GM12878 (cell line): ENCODE data around the gene ANKRD28. TPM values are rescaled to one million over a fixed set of nuclear protein-coding genes. Genes with fewer than 3 reads are reported as not detected.
"Not testable (repeated sequence)": the region's sequence is repeated elsewhere in the genome, so short reads cannot be mapped to it uniquely, and the experiment has no call there.

ENCODE experiments used
- ATAC-seq: fragments of 200-7000 bp; cut with Tn5 transposase; 3 replicates; pipeline ENCODE4 v1.9.1; 2020; ENCODE audit warnings: mild to moderate bottlenecking, moderate library complexity
- BruUV-seq: library from RNA; stranded (reverse); fragments of 400-500 nt; replicated peaks from 2 replicates; lab custom pipeline; 2021; lab: Mats Ljungman, UMichigan
- CTCF ChIA-PET: fragments of 300-600 bp; sonication (Branson Sonifier 250); formaldehyde crosslinking; extraction: SDS; loops from one replicate; lab custom pipeline; 2021; ENCODE audit warnings: inconsistent platforms; lab: Yijun Ruan, JAX
- POLR2A ChIA-PET: fragments of 350-600 bp; formaldehyde crosslinking; extraction: SDS; loops from one replicate; lab custom pipeline; 2021; ENCODE audit warnings: inconsistent platforms; lab: Charles Lee
- RAD21 ChIA-PET: fragments of 300-600 bp; sonication (Branson Sonifier 250); formaldehyde crosslinking; loops from one replicate; lab custom pipeline; 2023; ENCODE audit warnings: antibody characterized with exemption; ENCODE audit not compliant: unreplicated experiment; lab: Charles Lee
- SMC1A ChIA-PET: fragments of 300-600 bp; sonication (Branson Sonifier 250); formaldehyde crosslinking; loops from one replicate; lab custom pipeline; 2023; ENCODE audit not compliant: unreplicated experiment, uncharacterized antibody; lab: Charles Lee
- DNase-seq: peaks from one replicate; pipeline ENCODE4 v3.0.0-alpha.2; 2011; ENCODE audit warnings: low read depth, low spot score
- FAIRE-seq: peaks from 3 replicates; lab custom pipeline; 2011; peaks lifted over from hg19 to GRCh38; lab: Jason Lieb, UNC
- H2AFZ ChIP-seq: 2 replicates; pipeline ENCODE4 v1.6.0; 2011; ENCODE audit warnings: low read depth, low read length, control low read depth; ENCODE audit not compliant: control insufficient read depth
- H3K27ac ChIP-seq: 2 replicates; pipeline ENCODE4 v1.5.1; 2011; ENCODE audit warnings: control low read depth; ENCODE audit not compliant: control insufficient read depth, insufficient read depth
- H3K27me3 ChIP-seq, 2 experiments: replicated peaks in 1 of 2; 2 replicates each; pipeline versions ENCODE4 v1.6.0 to v1.6.1; 2011; ENCODE audit warnings: low read length in 1 of 2; ENCODE audit not compliant: control insufficient read depth in 2 of 2, insufficient read depth in 2 of 2
- H3K36me3 ChIP-seq, 2 experiments: 2 replicates each; pipeline ENCODE4 v1.5.1; 2011; ENCODE audit warnings: low read length in 1 of 2; ENCODE audit not compliant: control insufficient read depth in 2 of 2, insufficient read depth in 2 of 2
- H3K4me1 ChIP-seq: 2 replicates; pipeline ENCODE4 v1.6.1; 2011; ENCODE audit warnings: mild to moderate bottlenecking, low read length, moderate library complexity, mixed read lengths; ENCODE audit not compliant: control insufficient read depth, insufficient read depth
- H3K4me2 ChIP-seq: 2 replicates; pipeline ENCODE4 v1.6.0; 2011; ENCODE audit warnings: control low read depth; ENCODE audit not compliant: control insufficient read depth, insufficient read depth
- H3K4me3 ChIP-seq: fragments of 200-600 bp; sonication (generic); 2 replicates; pipeline ENCODE4 v1.5.1; 2016
- H3K79me2 ChIP-seq: 2 replicates; pipeline ENCODE4 v1.6.0; 2011; ENCODE audit warnings: low read length; ENCODE audit not compliant: control insufficient read depth, insufficient read depth
- H3K9ac ChIP-seq: 2 replicates; pipeline ENCODE4 v1.8.0; 2011; ENCODE audit warnings: low read length, control low read depth, mixed read lengths; ENCODE audit not compliant: control insufficient read depth, insufficient read depth
- H3K9me3 ChIP-seq: replicated peaks from 3 replicates; pipeline ENCODE4 v1.5.1; 2011; ENCODE audit warnings: mild to moderate bottlenecking, low read length; ENCODE audit not compliant: control insufficient read depth, insufficient read depth
- H4K20me1 ChIP-seq: 2 replicates; pipeline ENCODE4 v1.6.0; 2011; ENCODE audit not compliant: control insufficient read depth, insufficient read depth
- WGBS: methylation state at CpG from one replicate; pipeline ENCODE4 v1.1.6; 2016; ENCODE audit warnings: low lambda C conversion rate; ENCODE audit not compliant: insufficient replicate concordance, insufficient coverage; ENCODE audit errors: missing lambda C conversion rate; 5-methylcytosine and 5-hydroxymethylcytosine counted together
- in situ Hi-C: fragments of 300-500 bp; cut with MboI; formaldehyde crosslinking; loops from 9 replicates; pipeline ENCODE4 v1.14.3; 2018; ENCODE audit warnings: mixed read lengths
- intact Hi-C: fragments of 100-400 bp; cut with micrococcal nuclease; formaldehyde crosslinking; loops from one replicate; pipeline ENCODE4 v1.14.2; 2022; ENCODE audit not compliant: unreplicated experiment
- microRNA-seq: library from miRNA; unstranded; fragments of <30 nt; microRNA quantifications from one replicate; pipeline ENCODE4, GENCODE V29; 2018
- polyA plus RNA-seq, 11 experiments: library from polyadenylated mRNA; depleted of rRNA in 4 of 11; unstranded in 6 of 11; stranded (reverse) in 5 of 11; fragments of >200 nt; fragmentation: Nextera tagmentation in 4 of 11; fragmentation: Illumina TruSeq in 1 of 11; extraction: Ambion mirVana in 4 of 11; extraction: Trizol in 1 of 11; gene quantifications; 1 replicate in 1 of 11; 2 replicates in 10 of 11; pipeline versions ENCODE4 v1.2.1 to v1.2.3, GENCODE V29; 2011 to 2016; ENCODE audit warnings: inconsistent platforms in 2 of 11, missing spikeins in 2 of 11, low read depth in 1 of 11
- small RNA-seq: library from RNA; depleted of rRNA; stranded (forward); fragments of <200 nt; gene quantifications from one replicate; pipeline ENCODE3, GENCODE V24; 2014
- total RNA-seq, 4 experiments: library from RNA; depleted of rRNA in 3 of 4; stranded (reverse); fragments of >200 nt in 3 of 4; fragmentation: Illumina TruSeq in 1 of 4; extraction: Trizol in 1 of 4; gene quantifications; 2 replicates each; pipeline versions ENCODE4 v1.2.1 to v1.2.3, GENCODE V29; 2013 to 2021

ANKRD28 gene
- total and polyA plus RNA-seq, 10 of the 15 experiments (the other 5 are each of a cell fraction or from before 2014, with no cell fraction given): 11.2 to 105 (median 38.3) TPM

GRCh38 chr3:15619659-15620464 is 177.9 kb downstream of the ANKRD28 start:
- BruUV-seq, H3K36me3 ChIP-seq, H3K9ac ChIP-seq, SMC1A ChIA-PET, H3K4me3 ChIP-seq, FAIRE-seq, POLR2A ChIA-PET, intact Hi-C loops, RAD21 ChIA-PET, H3K27ac ChIP-seq, H3K4me1 ChIP-seq, H3K4me2 ChIP-seq, H3K79me2 ChIP-seq, H2AFZ ChIP-seq, H3K27me3 ChIP-seq, H4K20me1 ChIP-seq, CTCF ChIA-PET, H3K9me3 ChIP-seq, DNase-seq, ATAC-seq: not testable (repeated sequence)
- 68% methylated on average over 8 of the region's 8 CpGs for WGBS
- in situ Hi-C loops: loop anchor here (10.0 kb wide), 1 partner anchor 625 kb away; no protein-coding TSS in a partner anchor

Small RNA genes within 50 kb of the gene (microRNA-seq; reads per million reads assigned to microRNA genes)
- gene MIR3134: not detected

Small RNA genes within 50 kb of the gene (small RNA-seq; reads per million reads assigned to genes)
- gene MIR3134 (not detected), gene RN7SL4P (not detected)

Other genes with a start within 250 kb of the ANKRD28 start
- gene HACL1, start 196.4 kb downstream of the ANKRD28 start, total RNA-seq (2014; rRNA removed): 21.4 and 24.4 TPM in 2 replicates
- 26.2 and 28.3 TPM in 2 replicates for gene HACL1, start 196.4 kb downstream of the ANKRD28 start, total RNA-seq (2014; rRNA removed; fragmentation: Illumina TruSeq; extraction: Trizol)
- gene HACL1, start 196.4 kb downstream of the ANKRD28 start, total RNA-seq (2021): 23.8 and 27.7 TPM in 2 replicates
- gene HACL1, start 196.4 kb downstream of the ANKRD28 start, polyA plus RNA-seq (2011; rRNA removed): 42.6 and 51.2 TPM in 2 replicates
- gene HACL1, start 196.4 kb downstream of the ANKRD28 start, polyA plus RNA-seq (2014; fragmentation: Illumina TruSeq; extraction: Trizol): 24.5 and 28.5 TPM in 2 replicates
- gene HACL1, start 196.4 kb downstream of the ANKRD28 start, polyA plus RNA-seq (2014; fragmentation: Nextera tagmentation; extraction: Ambion mirVana): 10 to 100 TPM; 34.1 to 40.3 TPM
- 18.0 and 19.4 TPM in 2 replicates for gene HACL1, start 196.4 kb downstream of the ANKRD28 start, polyA plus RNA-seq (2014; rRNA removed)
- 10 to 100 TPM; 45.8 to 48.7 TPM for gene HACL1, start 196.4 kb downstream of the ANKRD28 start, polyA plus RNA-seq (2016; fragmentation: Nextera tagmentation; extraction: Ambion mirVana)
- 4.6 and 5.0 TPM in 2 replicates for gene BTD, start 196.2 kb downstream of the ANKRD28 start, total RNA-seq (2014; rRNA removed)
- 2.9 and 3.4 TPM in 2 replicates for gene BTD, start 196.2 kb downstream of the ANKRD28 start, total RNA-seq (2014; rRNA removed; fragmentation: Illumina TruSeq; extraction: Trizol)
- gene BTD, start 196.2 kb downstream of the ANKRD28 start, total RNA-seq (2021): 4.0 and 4.5 TPM in 2 replicates
- gene BTD, start 196.2 kb downstream of the ANKRD28 start, polyA plus RNA-seq (2011; rRNA removed): 9.4 and 10.3 TPM in 2 replicates
- gene BTD, start 196.2 kb downstream of the ANKRD28 start, polyA plus RNA-seq (2014; fragmentation: Illumina TruSeq; extraction: Trizol): 3.9 and 5.6 TPM in 2 replicates
- 1 to 10 TPM; 6.1 to 9.2 TPM for gene BTD, start 196.2 kb downstream of the ANKRD28 start, polyA plus RNA-seq (2014; fragmentation: Nextera tagmentation; extraction: Ambion mirVana)
- 3.5 and 5.7 TPM in 2 replicates for gene BTD, start 196.2 kb downstream of the ANKRD28 start, polyA plus RNA-seq (2014; rRNA removed)
- 1 to 10 TPM; 4.6 to 5.5 TPM for gene BTD, start 196.2 kb downstream of the ANKRD28 start, polyA plus RNA-seq (2016; fragmentation: Nextera tagmentation; extraction: Ambion mirVana)